ENCODE measurements around the gene RNF40.

RNF40 gene

DNA sequence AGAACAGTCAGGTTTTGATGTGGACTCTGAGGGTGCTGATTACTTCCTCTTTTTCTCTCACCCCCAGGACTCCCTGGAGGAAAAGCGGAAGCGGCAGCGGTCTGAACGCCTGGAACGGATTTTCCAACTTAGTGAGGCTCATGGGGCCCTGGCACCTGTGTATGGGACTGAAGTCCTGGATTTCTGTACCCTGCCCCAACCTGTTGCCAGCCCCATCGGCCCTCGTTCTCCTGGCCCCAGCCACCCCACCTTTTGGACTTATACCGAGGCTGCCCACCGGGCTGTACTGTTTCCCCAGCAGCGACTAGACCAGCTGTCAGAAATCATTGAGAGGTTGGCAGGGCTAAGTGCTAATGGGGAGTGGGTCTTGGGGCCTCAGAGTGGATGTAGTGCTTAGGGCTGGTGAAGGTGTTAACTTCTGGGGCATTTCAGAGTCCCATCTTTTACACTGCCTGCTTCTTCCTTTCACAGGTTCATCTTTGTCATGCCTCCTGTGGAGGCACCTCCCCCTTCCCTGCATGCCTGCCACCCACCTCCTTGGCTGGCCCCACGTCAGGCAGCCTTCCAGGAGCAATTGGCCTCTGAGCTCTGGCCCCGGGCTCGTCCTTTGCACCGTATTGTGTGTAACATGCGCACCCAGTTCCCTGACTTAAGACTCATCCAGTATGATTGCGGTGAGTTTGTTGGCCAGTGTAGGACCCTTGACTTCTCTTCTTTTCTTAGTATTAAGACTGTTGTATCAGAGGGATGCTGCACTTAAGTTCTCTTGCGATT is 33.0 kb upstream of the RNF40 start:
- DNase-seq (ENCODE audit: extremely low spot score): no peak
- TF ChIP-seq, protein P1, sequence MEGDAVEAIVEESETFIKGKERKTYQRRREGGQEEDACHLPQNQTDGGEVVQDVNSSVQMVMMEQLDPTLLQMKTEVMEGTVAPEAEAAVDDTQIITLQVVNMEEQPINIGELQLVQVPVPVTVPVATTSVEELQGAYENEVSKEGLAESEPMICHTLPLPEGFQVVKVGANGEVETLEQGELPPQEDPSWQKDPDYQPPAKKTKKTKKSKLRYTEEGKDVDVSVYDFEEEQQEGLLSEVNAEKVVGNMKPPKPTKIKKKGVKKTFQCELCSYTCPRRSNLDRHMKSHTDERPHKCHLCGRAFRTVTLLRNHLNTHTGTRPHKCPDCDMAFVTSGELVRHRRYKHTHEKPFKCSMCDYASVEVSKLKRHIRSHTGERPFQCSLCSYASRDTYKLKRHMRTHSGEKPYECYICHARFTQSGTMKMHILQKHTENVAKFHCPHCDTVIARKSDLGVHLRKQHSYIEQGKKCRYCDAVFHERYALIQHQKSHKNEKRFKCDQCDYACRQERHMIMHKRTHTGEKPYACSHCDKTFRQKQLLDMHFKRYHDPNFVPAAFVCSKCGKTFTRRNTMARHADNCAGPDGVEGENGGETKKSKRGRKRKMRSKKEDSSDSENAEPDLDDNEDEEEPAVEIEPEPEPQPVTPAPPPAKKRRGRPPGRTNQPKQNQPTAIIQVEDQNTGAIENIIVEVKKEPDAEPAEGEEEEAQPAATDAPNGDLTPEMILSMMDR (IDR thresholded peaks at IDR 0.05; ENCODE audit: control extremely low read depth, extremely low read depth, low read depth, missing control alignments): no peak
- ChIA-PET CTCF (interaction anchor here (1.1 kb wide), 1 partner anchor 11 kb away, joined by 3 read pairs; a partner anchor contains a TSS), POLR2A (no interaction called here)

DNA sequence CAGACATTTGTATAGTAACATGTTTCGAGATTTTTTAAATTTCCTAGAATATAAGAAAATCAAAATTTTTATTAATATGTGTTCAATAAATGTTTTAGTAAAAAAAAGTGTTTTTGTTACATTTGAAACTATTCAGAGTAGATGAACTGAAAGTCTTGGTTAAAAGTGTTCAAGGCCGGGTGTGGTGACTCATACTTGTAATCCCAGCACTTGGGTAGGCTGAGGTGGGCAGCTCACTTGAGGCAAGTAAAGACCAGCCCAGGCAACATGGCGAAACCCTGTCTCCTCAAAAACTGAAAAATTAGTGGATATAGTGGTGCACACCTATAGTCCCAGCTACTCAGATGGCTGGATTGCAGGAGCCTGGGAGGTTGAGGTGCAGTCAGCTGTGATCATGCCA is 30.7 kb upstream of the RNF40 start:
- POLR2A ChIA-PET: no interaction called here
- DNase-seq (ENCODE audit: extremely low spot score): no peak
- CTCF ChIA-PET: no interaction called here
- TF ChIP-seq, protein P1 (IDR thresholded peaks at IDR 0.05; ENCODE audit: control extremely low read depth, extremely low read depth, low read depth, missing control alignments): no peak

DNA sequence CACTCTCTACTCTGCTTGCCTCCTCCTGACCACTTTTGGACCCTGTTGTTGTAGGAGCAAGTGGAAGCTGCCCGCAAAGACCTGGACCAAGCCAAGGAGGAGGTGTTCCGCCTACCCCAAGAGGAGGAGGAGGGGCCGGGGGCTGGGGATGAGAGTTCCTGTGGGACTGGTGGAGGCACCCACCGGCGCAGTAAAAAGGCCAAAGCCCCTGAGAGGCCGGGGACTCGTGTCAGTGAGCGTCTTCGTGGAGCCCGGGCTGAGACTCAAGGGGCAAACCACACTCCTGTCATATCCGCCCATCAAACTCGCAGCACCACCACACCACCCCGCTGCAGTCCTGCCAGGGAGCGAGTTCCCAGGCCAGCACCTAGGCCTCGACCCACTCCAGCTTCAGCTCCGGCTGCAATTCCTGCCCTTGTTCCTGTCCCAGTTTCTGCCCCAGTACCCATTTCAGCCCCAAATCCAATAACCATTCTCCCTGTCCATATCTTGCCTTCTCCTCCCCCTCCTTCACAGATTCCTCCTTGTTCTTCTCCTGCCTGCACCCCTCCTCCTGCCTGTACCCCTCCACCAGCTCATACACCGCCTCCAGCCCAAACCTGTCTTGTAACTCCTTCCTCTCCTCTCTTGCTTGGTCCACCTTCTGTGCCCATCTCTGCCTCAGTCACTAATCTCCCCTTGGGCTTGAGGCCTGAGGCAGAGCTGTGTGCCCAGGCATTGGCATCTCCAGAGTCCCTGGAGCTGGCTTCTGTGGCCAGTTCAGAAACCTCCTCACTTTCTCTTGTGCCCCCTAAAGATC is 24.9 kb upstream of the RNF40 start:
- TF ChIP-seq, protein P1 (IDR thresholded peaks at IDR 0.05; ENCODE audit: control extremely low read depth, extremely low read depth, low read depth, missing control alignments): no peak
- DNase-seq (ENCODE audit: extremely low spot score): no peak
- ChIA-PET POLR2A (interaction anchor here (2.1 kb wide), 1 partner anchor 11 kb away, joined by 7 read pairs; the partner anchor contains the start of gene PHKG2), CTCF (interaction anchor here (1.0 to 1.3 kb wide), 2 partner anchors 19 to 20 kb away, joined by 3 to 4 read pairs; no protein-coding TSS in a partner anchor)

DNA sequence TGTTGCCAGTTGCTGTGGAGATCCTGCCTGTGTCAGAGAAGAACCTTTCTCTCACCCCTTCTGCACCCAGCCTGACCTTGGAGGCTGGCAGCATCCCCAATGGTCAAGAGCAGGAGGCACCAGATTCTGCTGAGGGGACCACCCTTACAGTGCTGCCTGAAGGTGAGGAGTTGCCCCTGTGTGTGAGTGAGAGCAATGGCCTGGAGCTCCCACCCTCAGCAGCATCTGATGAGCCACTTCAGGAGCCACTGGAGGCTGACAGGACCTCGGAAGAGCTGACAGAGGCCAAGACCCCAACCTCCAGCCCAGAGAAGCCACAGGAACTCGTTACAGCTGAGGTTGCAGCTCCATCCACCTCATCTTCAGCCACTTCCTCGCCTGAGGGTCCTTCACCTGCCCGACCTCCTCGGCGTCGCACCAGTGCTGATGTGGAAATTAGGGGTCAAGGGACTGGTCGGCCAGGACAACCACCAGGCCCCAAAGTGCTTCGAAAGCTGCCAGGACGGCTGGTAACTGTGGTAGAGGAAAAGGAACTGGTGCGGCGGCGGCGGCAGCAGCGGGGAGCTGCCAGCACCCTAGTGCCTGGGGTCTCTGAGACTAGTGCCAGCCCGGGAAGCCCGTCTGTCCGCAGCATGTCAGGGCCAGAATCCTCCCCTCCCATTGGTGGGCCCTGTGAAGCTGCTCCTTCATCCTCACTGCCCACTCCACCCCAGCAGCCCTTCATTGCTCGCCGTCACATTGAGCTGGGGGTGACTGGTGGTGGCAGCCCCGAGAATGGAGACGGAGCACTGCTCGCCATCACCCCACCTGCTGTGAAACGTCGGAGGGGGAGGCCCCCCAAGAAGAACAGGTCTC is 24.1 kb upstream of the RNF40 start:
- ChIA-PET CTCF (interaction anchor here (1.0 kb wide), 1 partner anchor 20 kb away, joined by 3 read pairs; no protein-coding TSS in a partner anchor), POLR2A (interaction anchor here (2.1 kb wide), 1 partner anchor 10 kb away, joined by 7 read pairs; the partner anchor contains the start of gene PHKG2)
- TF ChIP-seq, protein P1 (IDR thresholded peaks at IDR 0.05; ENCODE audit: control extremely low read depth, extremely low read depth, low read depth, missing control alignments): no peak
- DNase-seq (ENCODE audit: extremely low spot score): no peak

DNA sequence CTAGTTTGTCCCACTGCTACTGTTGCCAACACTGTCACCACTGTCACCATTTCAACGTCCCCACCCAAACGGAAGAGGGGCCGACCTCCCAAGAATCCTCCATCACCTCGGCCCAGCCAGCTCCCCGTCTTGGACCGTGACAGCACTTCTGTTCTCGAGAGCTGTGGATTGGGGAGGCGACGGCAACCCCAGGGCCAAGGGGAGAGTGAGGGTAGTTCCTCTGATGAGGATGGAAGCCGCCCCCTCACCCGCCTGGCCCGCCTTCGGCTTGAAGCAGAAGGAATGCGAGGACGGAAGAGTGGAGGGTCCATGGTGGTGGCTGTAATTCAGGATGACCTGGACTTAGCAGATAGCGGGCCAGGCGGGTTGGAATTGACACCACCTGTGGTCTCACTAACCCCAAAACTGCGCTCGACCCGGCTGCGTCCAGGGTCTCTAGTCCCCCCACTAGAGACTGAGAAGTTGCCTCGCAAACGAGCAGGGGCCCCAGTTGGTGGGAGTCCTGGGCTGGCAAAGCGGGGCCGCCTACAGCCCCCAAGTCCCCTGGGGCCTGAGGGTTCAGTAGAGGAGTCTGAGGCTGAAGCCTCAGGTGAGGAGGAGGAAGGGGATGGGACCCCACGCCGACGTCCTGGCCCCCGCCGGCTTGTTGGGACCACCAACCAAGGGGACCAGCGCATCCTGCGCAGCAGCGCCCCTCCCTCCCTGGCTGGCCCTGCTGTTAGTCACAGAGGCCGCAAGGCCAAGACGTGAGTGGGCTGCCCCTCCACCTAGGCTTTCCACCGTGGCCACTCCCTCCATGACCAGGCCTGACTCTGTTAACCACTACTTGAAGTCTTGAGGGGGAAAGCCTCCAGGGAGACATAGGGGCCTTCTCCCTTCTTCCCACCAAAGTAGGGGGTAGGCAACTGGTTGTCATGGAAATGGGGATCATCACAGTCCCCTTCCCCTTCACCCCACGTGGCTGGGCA is 22.9 kb upstream of the RNF40 start:
- TF ChIP-seq, protein P1 (IDR thresholded peaks at IDR 0.05; ENCODE audit: control extremely low read depth, extremely low read depth, low read depth, missing control alignments): no peak
- DNase-seq (ENCODE audit: extremely low spot score): no peak
- ChIA-PET POLR2A (no interaction called here), CTCF (interaction anchor here (1.0 kb wide), 1 partner anchor 9 kb away, joined by 3 read pairs; no protein-coding TSS in a partner anchor)
